ENCODE results near the gene LENG9. TPM values are rescaled to one million over a fixed set of nuclear protein-coding genes. Genes with fewer than 3 reads are reported as not detected.

LENG9 gene
- total and polyA plus RNA-seq, 2 experiments from 2014 or later: 0.59 to 7.9 TPM

DNA sequence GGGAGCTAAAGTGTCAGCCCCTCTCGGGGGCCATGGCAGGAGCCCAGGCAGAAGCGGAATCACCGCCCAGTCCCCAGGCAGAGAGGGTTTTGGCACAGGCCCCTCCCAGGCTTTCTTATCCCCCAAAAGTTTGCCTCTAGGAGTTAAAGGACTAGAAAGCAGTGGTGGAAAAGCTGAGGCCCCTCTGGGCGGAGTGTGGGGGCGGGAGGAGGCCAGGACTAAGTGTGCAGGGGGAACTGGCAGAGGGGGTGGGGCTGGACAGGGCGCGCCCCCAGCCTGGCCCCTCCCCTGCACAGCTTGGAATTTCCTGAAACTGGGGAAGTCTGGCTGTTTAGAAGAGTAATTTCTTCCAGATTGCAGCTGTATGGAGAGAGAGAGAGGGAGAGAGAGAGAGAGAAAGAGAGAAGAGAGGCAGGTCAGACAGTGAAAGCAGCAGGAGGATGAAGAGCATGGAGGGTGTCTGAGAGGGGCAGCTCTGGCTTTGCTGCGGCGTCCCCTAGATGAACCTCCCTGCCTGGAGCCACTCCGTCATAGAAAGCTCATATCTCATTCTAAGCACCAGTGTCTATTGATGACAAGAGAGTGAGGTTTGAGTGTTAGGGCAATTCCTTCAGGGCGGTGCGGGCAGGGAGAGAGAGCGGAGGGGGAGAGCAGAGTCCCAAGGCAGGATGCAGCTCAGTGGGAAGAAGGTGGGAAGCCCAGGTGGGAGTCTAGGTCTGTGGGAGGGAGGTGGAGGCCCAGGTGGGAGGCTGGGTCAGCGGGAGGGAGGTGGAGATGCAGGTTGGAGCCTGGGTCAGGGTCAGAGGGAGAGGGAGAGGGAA lies 9.7 kb upstream of the LENG9 start, which contains the start of gene CDC42EP5:
CDC42EP5 (minus strand) TSS at position 226 of the 821 bp plus-strand sequence. CDS start 7,749 bp downstream, outside the sequence.
- 22% methylated on average over 14 of the region's 14 CpGs for WGBS (ENCODE audit: low lambda C conversion rate, missing lambda C conversion rate)
- H3K27me3 ChIP-seq: no peaks in the 10 kb centered on the region
- TF ChIP-seq EZH2 (IDR thresholded peaks at IDR 0.05; ENCODE audit: borderline replicate concordance) (no peak), CTCF (IDR thresholded peaks at IDR 0.05; ENCODE audit: poor library complexity) (no peak), EZH2phosphoT487 (IDR thresholded peaks at IDR 0.05; ENCODE audit: low read depth, severe bottlenecking, unreplicated experiment) (no peak)
- H2AFZ ChIP-seq: peak within 1 kb of the TSS; percentile 42
- H3K79me2 ChIP-seq: peaks cover 24% of the 10 kb centered on the region
- H3K4me3 ChIP-seq: peak within 1 kb of the TSS; percentile 80
- H3K9me2 ChIP-seq (replicated peaks; ENCODE audit: insufficient read depth): no peaks in the 10 kb centered on the region
- no peaks in the 10 kb centered on the region for H3K9me3 ChIP-seq (ENCODE audit: low read depth)
- H4K20me1 ChIP-seq (ENCODE audit: insufficient read depth, poor library complexity, severe bottlenecking): no peaks in the 10 kb centered on the region
- H3K4me1 ChIP-seq (ENCODE audit: insufficient read depth): peaks cover 17% of the 10 kb centered on the region
- H3K36me3 ChIP-seq (replicated peaks; ENCODE audit: insufficient read depth, low read depth): no peaks in the 10 kb centered on the region
- peak within 1 kb of the TSS; percentile 98 for H3K27ac ChIP-seq
- DNase-seq (ENCODE audit: low spot score): peak; percentile 93
- H3K4me2 ChIP-seq: peak within 1 kb of the TSS; percentile 65

- peak overlapping the region; percentile 93 for H3K4me2 ChIP-seq
- no peaks in the 10 kb centered on the region for H3K9me3 ChIP-seq (ENCODE audit: low read depth)
- no peak for TF ChIP-seq EZH2phosphoT487 (IDR thresholded peaks at IDR 0.05; ENCODE audit: low read depth, severe bottlenecking, unreplicated experiment)
- no peak for TF ChIP-seq CTCF (IDR thresholded peaks at IDR 0.05; ENCODE audit: poor library complexity)
- no peak for TF ChIP-seq EZH2 (IDR thresholded peaks at IDR 0.05; ENCODE audit: borderline replicate concordance)
- peak; percentile 56 for DNase-seq (ENCODE audit: low spot score)
- no peak overlapping the region for H2AFZ ChIP-seq
- peaks cover 20% of the 10 kb centered on the region for H3K4me1 ChIP-seq (ENCODE audit: insufficient read depth)
- no peaks in the 10 kb centered on the region for H3K36me3 ChIP-seq (replicated peaks; ENCODE audit: insufficient read depth, low read depth)
- no peaks in the 10 kb centered on the region for H3K27me3 ChIP-seq
- 17% methylated on average over 50 of the region's 60 CpGs for WGBS (ENCODE audit: low lambda C conversion rate, missing lambda C conversion rate)
- H3K79me2 ChIP-seq: peaks cover 24% of the 10 kb centered on the region
- peak overlapping the region; percentile 31 for H3K4me3 ChIP-seq
- no peaks in the 10 kb centered on the region for H4K20me1 ChIP-seq (ENCODE audit: insufficient read depth, poor library complexity, severe bottlenecking)
- H3K9me2 ChIP-seq (replicated peaks; ENCODE audit: insufficient read depth): no peaks in the 10 kb centered on the region
- peak overlapping the region; percentile 56 for H3K27ac ChIP-seq
Measured at GRCh38 chr19:54470991-54471782, 7.6 kb upstream of the LENG9 start.

- Histone ChIP-seq H2AFZ (no peak overlapping the region), H3K36me3 (replicated peaks; ENCODE audit: insufficient read depth, low read depth) (no peaks in the 10 kb centered on the region), H3K4me3 (no peak overlapping the region), H4K20me1 (ENCODE audit: insufficient read depth, poor library complexity, severe bottlenecking) (no peaks in the 10 kb centered on the region), H3K9me2 (replicated peaks; ENCODE audit: insufficient read depth) (no peaks in the 10 kb centered on the region), H3K4me2 (peak overlapping the region; percentile 93), H3K4me1 (ENCODE audit: insufficient read depth) (peaks cover 20% of the 10 kb centered on the region), H3K9me3 (ENCODE audit: low read depth) (no peaks in the 10 kb centered on the region), H3K27me3 (no peaks in the 10 kb centered on the region), H3K27ac (peak overlapping the region; percentile 6), H3K79me2 (peaks cover 24% of the 10 kb centered on the region)
- 88% methylated on average over 10 of the region's 10 CpGs for WGBS (ENCODE audit: low lambda C conversion rate, missing lambda C conversion rate)
- no peak for DNase-seq (ENCODE audit: low spot score)
- TF ChIP-seq CTCF (IDR thresholded peaks at IDR 0.05; ENCODE audit: poor library complexity) (no peak), EZH2phosphoT487 (IDR thresholded peaks at IDR 0.05; ENCODE audit: low read depth, severe bottlenecking, unreplicated experiment) (no peak), EZH2 (IDR thresholded peaks at IDR 0.05; ENCODE audit: borderline replicate concordance) (no peak)
Measured at GRCh38 chr19:54470276-54470887, 6.8 kb upstream of the LENG9 start.

Data from hepatocyte (in vitro differentiated cells).